ENCODE data around the gene SLC26A4. TPM values are rescaled to one million over a fixed set of nuclear protein-coding genes. Genes with fewer than 3 reads are reported as not detected.

Gene SLC26A4
- 1 to 10 TPM in 1 of 2 donors, under 1 TPM in 1; 0.33 to 1.7 TPM for total RNA-seq

DNA sequence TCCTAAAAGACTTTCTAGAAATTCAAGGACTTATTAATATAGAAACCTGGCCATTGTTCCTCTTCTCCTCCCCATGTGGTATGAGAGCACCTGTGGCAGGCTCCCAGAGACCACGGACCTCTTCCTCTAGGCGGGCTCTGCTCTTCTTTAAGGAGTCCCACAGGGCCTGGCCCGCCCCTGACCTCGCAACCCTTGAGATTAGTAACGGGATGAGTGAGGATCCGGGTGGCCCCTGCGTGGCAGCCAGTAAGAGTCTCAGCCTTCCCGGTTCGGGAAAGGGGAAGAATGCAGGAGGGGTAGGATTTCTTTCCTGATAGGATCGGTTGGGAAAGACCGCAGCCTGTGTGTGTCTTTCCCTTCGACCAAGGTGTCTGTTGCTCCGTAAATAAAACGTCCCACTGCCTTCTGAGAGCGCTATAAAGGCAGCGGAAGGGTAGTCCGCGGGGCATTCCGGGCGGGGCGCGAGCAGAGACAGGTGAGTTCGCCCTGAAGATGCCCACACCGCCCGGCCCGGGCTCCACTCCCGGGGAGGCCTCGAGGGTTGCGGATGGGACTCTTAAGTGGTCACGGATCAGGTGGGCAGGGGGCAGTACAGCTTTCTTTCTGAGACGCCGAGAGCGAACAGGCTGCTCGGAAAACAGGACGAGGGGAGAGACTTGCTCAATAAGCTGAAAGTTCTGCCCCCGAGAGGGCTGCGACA is at the start of gene SLC26A4:
Gene SLC26A4, plus strand, starts transcription at position 448 of the 700 bp plus-strand sequence. CDS start 814 bp downstream, outside the sequence.

DNA sequence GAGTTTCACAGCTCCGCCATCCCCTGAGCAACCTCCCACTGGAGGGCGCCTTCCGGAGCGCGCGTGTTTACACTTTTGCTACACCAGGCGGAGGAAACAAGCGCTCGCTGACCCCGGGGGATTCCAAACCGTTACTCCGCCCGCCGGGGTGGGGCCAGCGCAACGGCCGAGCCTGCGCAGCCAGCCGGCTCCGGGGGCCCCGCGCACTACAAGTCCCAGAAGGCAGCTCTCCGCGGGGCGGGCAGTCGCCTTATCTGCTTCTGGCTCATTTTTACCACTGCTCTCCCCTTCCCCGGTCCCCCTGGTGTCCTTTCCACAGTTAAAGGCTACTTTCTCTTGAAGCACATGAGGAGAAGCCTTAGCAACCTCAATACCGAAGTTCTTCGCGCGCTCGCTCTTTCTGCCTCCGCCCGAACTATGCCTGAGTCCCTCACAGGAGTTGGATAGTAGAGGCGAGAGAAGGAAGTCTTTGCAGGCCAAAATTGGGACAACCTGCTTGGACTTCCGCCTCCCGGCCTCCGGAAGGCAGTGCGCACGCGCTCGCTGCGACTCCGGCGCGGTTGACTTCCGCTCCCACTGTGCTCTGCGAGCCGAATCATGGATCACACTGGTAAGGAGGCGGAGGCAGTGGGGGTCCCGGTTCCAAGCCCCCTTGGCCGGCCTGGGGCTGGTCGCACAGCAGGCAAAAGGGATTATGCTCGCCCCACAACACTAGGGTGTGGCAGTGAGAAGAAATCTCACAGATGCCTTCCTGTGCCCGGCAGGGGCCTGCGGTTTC is 83.1 kb downstream of the SLC26A4 start, which contains the start of gene CBLL1:
Gene CBLL1, plus strand, starts transcription at position 576 of the 778 bp plus-strand sequence. Its CDS starts 22 bp downstream, at position 598.

Small RNA genes within 50 kb of the gene (small RNA-seq; reads per million reads assigned to genes)
- gene BANF1P5: 0 reads per million in 2 donors

Other genes starting within 250 kb of the SLC26A4 start
- gene GPR22, start 190.8 kb upstream of the SLC26A4 start, total RNA-seq: not detected
- 10 to 100 TPM; 18.3 to 23.1 TPM for gene COG5, start 96.9 kb upstream of the SLC26A4 start, total RNA-seq
- 1 to 10 TPM; 4.5 to 4.7 TPM for gene DUS4L, start 96.9 kb upstream of the SLC26A4 start, total RNA-seq
- 10 to 100 TPM; 48.0 to 60.9 TPM for gene BCAP29, start 80.6 kb upstream of the SLC26A4 start, total RNA-seq
- 10 to 100 TPM; 29.3 to 43.3 TPM for gene CBLL1, start 83.3 kb downstream of the SLC26A4 start, total RNA-seq
- not detected for gene SLC26A3, start 142.4 kb downstream of the SLC26A4 start, total RNA-seq
- 10 to 100 TPM; 67.8 to 80.3 TPM for gene DLD, start 230.4 kb downstream of the SLC26A4 start, total RNA-seq